Inferior parietal cortex (tissue), 1 donor: ENCODE data around the gene CTNNA1.
"Not testable (repeated sequence)": the region's sequence is repeated elsewhere in the genome, so short reads cannot be mapped to it uniquely, and the experiment has no call there.

Experiments used
- DNase-seq: peaks from one replicate; pipeline ENCODE4 v3.0.0-alpha.2; 2016; ENCODE audit errors: extremely low spot score

Gene CTNNA1

DNA sequence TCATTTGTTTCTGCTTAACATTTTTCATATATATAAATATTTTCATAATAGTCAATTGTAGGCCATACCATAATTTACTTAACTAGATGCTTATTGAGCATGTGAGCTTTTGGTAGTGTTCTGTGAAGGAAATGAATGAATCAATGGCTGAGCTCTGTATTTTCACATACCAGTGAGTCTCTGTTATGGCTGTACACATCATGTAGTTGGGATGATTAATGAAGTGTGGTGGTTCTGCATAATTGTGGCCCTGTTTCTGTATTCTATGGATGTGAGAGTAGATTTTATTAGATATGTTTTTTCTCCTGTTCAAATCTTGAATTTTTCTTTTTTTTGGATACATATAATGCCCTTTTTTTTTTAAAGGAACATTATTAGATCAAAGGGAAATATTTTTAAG lies 56.2 kb downstream of the CTNNA1 start:
- DNase-seq = no peak

GRCh38 chr5:138810861-138811260 lies 57.6 kb downstream of the CTNNA1 start:
- not testable (repeated sequence) for DNase-seq

- DNase-seq = no peak
Observed at GRCh38 chr5:138815529-138815928, 62.3 kb downstream of the CTNNA1 start.

GRCh38 chr5:138817241-138817640 lies 64.0 kb downstream of the CTNNA1 start:
- no peak for DNase-seq

GRCh38 chr5:138819081-138819480 lies 65.9 kb downstream of the CTNNA1 start:
- DNase-seq = no peak

DNA sequence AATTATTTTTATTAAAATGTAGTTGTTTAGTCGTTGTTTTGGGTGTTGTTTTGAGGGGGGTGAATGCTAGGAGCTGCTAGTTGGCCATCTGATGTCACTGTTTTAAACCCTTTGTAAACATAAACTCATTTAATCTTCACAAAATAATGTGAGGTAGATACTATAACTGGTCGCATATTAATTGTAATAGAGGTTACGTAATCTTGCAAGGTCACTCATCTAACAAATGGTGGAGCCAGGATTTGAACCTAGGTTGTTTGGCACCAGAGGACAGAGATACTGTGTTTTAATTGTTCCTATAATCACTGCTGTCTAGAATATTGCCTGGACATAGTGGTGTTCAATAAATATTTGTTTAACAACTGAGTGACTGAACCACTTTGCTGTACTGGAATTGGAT lies 67.5 kb downstream of the CTNNA1 start:
- no peak for DNase-seq

DNA sequence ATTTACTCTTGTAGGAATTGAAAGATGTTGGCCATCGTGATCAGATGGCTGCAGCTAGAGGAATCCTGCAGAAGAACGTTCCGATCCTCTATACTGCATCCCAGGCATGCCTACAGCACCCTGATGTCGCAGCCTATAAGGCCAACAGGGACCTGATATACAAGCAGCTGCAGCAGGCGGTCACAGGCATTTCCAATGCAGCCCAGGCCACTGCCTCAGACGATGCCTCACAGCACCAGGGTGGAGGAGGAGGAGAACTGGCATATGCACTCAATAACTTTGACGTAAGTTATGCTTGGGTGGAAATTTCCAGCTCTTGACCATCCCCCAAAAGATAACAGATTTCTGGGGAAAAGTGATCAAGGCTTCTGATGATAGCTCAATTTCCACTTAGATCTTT lies 71.3 kb downstream of the CTNNA1 start:
- DNase-seq = no peak

DNA sequence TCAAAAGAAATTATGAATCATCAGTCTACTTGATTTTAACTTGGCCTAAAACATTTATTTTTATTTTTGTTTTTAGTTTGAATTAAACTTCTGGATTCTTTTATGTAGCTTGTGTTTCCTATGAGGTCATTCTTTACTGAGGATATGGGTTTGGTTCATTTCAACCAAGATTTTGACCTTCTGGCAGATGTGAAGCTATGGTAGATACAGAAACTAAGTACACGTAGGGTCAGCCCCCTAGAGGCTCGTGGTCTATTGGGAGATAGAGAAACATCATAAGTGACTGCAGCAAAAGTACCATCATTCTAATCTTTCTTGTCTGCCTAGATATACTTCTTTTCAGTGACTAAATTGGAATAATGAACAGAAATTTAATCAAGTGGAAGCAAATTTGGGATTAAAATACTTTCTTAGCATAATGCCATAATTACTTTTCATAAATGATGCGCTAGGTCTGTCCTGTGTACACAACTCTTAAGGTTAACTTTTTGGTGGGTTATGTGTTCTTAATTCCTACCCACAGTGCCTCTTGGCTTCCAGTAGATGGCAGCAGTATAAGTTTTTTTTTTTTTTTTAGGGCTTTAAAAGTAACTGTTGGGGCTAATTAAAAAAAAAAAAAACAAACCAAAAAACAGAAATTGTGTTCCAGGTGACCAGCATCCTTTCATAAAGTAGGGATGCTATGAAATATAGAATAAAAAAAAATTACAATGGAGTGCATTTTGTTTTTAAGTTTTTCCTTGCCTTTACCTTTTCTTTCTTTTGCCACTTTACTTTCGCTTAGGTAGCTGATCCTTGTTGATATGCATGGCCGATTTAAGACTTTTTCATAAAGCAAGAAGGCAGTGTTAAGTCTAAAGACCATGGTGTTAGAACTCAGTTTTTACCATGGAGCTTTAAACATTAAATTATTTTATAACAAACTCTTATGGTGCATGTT lies 72.0 kb downstream of the CTNNA1 start:
- peak; percentile 38 for DNase-seq

DNA sequence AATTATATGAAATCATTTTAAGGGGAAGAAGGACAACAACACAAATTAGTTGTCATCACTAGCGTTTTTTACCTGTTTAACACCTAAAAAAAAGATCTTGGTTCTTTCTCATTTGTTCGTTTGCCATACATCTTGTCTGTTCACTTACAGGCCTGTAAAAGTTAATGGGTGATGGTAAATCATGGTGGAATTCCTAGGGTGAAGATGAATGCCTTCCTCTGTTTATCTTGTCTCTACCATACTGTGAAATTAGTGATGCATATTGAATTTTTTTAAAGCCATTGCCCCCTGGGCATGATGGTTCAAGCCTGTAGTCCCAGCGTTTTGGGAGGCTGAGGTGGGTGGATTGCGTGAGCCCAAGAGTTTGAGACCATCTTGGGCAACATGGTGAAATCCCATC lies 75.3 kb downstream of the CTNNA1 start:
- no peak for DNase-seq

- DNase-seq = no peak
Observed at GRCh38 chr5:138829341-138829740, 76.1 kb downstream of the CTNNA1 start.

DNA sequence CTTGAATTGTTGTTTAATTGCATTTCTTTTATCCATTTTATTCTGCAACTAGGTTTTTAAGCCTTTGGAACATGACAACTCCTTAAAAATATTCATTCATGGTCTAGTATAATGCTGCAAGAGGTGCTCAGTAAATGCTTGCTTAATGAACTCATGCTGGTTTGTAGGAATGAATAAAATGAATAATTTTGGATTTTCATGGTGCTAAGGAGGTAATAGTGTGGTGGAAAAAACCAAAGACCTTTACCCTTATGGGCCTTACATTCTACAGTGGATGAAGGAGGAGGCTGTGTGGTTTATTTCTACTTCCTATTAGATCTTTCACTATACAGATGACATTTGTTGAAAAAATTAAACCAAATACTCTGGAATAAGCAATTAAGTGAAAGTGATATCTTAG lies 78.5 kb downstream of the CTNNA1 start:
- no peak for DNase-seq

- no peak for DNase-seq
Observed at GRCh38 chr5:138832218-138832617, 79.0 kb downstream of the CTNNA1 start.

DNA sequence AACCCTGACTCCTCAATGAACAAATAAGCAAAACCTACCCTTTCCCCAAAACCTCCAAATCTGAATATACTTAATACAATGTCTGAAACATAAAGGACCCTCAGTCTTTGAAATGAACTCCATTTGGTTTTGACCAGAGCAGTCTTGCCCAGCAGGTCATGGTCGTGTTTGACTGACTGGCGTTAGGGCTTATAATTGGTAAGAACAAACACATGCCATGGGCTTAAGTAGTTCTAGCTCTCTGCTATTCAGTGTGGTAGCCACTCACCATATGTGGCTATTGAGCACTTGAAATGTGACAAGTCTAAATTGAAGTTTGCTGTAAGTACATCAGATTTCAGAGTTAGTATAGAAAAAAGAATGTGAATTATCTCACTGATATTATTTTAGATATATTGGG lies 79.9 kb downstream of the CTNNA1 start:
- no peak for DNase-seq

DNA sequence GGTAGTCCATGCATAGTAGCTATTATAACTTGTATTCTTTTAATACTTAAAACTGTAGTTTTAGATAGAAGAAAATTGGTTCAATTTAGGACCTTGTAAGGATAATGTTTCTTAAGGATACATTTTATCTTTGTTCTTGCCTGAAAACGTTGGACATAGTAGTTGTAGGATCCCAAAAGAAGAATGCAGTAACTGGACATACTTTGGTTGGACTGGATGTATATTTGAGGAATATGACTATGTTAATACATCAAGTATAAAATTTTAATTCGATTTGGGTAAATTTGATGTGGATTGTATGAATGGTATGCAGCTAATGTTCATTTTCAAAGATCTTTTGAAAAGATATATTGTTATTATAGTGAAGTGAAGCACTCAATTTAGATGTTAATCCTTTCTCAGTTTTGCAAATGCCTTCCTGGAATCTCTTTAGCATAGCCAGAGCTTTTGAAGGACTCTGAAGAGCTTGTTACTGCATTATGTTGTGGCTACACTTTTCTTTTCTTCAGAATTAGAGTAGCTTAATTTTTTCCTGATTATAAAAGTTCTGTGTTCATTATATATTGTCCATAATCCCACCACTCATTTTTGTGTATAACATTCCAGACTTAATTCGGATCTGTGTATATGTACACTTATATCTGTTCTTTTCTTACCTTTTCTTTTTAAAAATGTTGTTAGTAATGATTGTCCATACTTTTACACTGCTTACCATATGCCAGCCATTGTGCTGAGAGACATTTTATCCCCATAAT lies 80.7 kb downstream of the CTNNA1 start:
- no peak for DNase-seq

- DNase-seq = not testable (repeated sequence)
Observed at GRCh38 chr5:138834853-138835252, 81.6 kb downstream of the CTNNA1 start.

- no peak for DNase-seq
Observed at GRCh38 chr5:138837160-138837559, 83.9 kb downstream of the CTNNA1 start.

- no peak for DNase-seq
Observed at GRCh38 chr5:138840103-138840502, 86.9 kb downstream of the CTNNA1 start.

DNA sequence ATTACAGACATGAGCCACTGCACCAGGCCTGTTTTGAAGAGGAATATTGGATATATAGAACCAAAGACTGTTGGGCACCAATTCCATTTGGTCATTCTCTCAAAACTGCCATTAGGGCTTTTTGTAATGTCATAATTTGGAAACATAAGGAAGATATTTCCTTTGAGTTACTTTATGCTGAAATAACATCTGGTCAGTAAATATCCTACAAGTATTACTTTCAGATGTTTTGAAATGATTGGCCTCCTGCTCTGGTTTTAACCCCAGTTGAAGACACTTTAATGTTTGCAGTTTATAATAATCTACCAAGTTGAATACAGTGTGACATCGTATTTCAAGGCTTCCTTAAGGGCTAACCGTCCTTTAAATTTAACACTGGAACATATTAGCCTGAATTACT lies 88.3 kb downstream of the CTNNA1 start:
- no peak for DNase-seq

DNA sequence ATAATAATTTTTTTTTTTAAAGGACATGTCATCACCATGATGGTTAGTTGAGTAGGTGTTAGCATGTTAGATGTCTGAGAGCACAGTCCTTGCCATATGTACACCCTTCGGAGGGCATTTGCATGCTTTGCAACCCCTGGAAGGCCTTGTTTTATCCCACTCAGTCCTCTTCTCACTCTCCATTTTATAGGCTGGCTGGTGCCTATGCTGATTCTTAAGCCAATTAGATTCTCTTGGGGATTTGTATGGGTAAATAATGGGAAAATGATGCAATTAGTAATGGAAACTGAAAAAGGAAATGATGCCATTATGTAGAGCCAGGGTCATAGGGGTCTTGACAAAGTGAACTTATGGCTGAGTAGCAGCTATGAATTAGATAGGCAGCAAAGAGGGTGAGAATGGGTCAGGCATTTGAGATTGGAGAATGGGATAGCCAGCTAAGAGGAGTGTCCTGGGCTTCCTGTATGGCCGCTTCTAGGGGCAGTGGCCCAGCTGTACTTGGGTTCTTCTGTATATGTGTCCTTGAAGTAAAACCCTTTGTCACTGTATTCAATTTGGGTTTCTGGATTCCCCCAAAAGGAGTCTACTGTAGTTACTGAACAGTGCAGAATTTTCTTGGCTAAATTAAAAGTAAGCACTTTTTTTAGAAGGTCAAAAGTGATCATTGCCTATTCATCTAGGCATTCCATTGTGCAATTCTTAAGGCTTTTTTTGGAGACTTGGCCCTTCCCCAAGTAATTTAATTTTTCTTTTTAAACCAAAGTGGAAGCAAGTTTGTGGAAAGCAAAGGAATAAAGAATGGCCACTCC lies 90.3 kb downstream of the CTNNA1 start:
- DNase-seq = no peak

DNA sequence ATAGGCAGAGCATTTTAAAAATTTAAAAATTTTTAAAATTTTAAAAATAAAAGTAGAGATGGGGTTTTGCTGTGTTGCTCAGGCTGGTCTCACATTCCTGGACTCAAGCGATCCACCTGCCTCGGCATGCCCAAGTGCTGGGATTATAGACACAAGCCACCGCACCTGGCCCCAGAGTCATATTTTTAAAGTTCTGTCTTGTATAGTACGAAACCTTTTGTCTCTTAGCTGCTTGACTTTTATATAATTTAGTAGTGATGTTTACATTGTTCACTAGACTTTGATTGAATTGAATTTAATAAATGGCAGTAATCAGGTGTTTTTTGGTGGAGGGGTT lies 90.9 kb downstream of the CTNNA1 start:
- DNase-seq = no peak

DNA sequence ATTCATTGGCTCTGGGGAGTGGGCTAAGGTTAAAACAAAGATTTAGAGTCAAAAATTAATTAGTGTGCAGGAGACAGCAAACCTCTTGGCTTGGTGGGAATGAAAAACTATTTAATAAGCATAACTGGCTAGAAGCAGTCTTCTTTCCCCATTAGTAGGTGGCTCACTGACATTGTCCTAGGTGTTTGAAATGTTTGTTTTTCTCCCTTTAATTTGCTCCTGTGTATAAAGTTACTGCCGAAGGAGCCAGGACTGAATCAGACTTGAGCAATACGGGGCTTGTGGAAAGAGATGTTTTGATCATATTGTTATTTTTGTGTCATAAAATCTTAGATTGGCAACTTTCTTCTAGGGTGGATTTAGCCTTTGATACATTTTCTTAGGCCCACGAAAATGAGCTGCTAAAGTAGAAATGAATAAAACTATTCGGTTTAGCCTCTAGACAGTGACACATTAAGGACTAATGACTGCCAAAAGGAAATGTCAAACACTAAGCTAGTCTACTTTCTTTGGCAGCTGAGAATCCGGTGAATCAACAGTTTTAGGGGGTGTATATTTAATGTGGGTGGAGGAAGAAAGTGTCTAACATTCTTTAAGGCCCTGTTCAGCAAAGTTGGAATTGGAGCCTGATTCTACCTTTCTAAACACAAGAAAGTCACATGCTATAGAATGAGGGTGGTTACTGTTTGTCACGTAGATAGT lies 91.7 kb downstream of the CTNNA1 start:
- DNase-seq = no peak

DNA sequence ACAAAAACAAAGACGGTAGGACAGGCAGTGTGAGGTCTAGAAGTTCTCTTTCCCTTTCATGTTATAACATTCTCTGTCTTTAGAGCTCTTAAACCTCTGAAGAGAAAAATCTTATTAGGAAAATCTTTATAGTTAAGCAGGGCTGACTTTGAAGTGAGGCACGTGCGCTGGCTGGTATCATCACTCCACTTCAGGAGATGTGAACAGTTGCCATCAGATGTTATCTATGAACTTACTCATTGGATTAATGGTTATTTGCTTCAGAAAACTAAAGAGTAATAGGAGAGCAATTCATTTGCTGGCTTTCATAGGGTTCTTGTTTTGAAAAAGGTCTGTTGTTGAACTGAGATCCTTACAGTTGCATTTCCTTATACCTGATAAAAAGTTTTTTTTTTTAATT lies 96.2 kb downstream of the CTNNA1 start:
- DNase-seq = no peak
